NT2/D1 (cell line): ENCODE data around the gene PITPNM3.
A peak's percentile ranks its signal among the peaks of the same experiment; 100 is the strongest.

Experiments
- DNase-seq: peaks from one replicate; pipeline ENCODE4 v3.0.0-alpha.2; 2011; ENCODE audit warnings: low read depth, low spot score
- H3K27me3 ChIP-seq: 2 replicates; pipeline ENCODE4 v1.6.0; 2011; ENCODE audit warnings: mild to moderate bottlenecking; ENCODE audit not compliant: insufficient read length, insufficient read depth
- H3K36me3 ChIP-seq: 2 replicates; pipeline ENCODE4 v1.6.1; 2011; ENCODE audit warnings: mild to moderate bottlenecking, low read length, mixed read lengths; ENCODE audit not compliant: insufficient read depth, insufficient read length
- H3K4me1 ChIP-seq: 2 replicates; pipeline ENCODE4 v1.5.1; 2011; ENCODE audit not compliant: insufficient read depth, insufficient read length
- H3K4me3 ChIP-seq: 2 replicates; pipeline ENCODE4 v1.5.1; 2011; ENCODE audit warnings: low read depth; ENCODE audit not compliant: insufficient read length
- H3K9ac ChIP-seq: 2 replicates; pipeline ENCODE4 v1.6.0; 2011; ENCODE audit warnings: low read depth; ENCODE audit not compliant: insufficient read length
- H3K9me3 ChIP-seq: 2 replicates; pipeline ENCODE4 v1.5.1; 2011; ENCODE audit warnings: mild to moderate bottlenecking, low read length; ENCODE audit not compliant: insufficient read depth
- SUZ12 ChIP-seq: IDR thresholded peaks from 2 replicates; pipeline ENCODE4 v1.6.1; 2011; ENCODE audit not compliant: insufficient read length, insufficient read depth; ENCODE audit errors: extremely low read depth
- YY1 ChIP-seq: IDR thresholded peaks from 2 replicates; pipeline ENCODE4 v1.6.1; 2011; ENCODE audit not compliant: insufficient read length, insufficient read depth
- ZNF274 ChIP-seq: IDR thresholded peaks from 2 replicates; pipeline ENCODE4 v1.6.1; 2011; ENCODE audit warnings: mild to moderate bottlenecking, low read depth, low read length

PITPNM3 gene

GRCh38 chr17:6458460-6458950, 97.8 kb downstream of the PITPNM3 start:
- H3K9ac ChIP-seq: no peak overlapping the region
- H3K9me3 ChIP-seq: no peaks in the 10 kb centered on the region
- no peak overlapping the region for H3K4me3 ChIP-seq
- H3K36me3 ChIP-seq: no peaks in the 10 kb centered on the region
- TF ChIP-seq ZNF274: no peak
- no peak for TF ChIP-seq YY1
- no peak for TF ChIP-seq SUZ12
- peaks cover 29% of the 10 kb centered on the region for H3K4me1 ChIP-seq
- H3K27me3 ChIP-seq: no peaks in the 10 kb centered on the region
- DNase-seq: no peak

- DNase-seq: no peak
- Histone ChIP-seq H3K36me3 (no peaks in the 10 kb centered on the region), H3K9ac (no peak overlapping the region), H3K27me3 (no peaks in the 10 kb centered on the region), H3K4me1 (peaks cover 28% of the 10 kb centered on the region), H3K4me3 (no peak overlapping the region), H3K9me3 (no peaks in the 10 kb centered on the region)
- TF ChIP-seq SUZ12: no peak
- TF ChIP-seq YY1: no peak
- no peak for TF ChIP-seq ZNF274
Measured at GRCh38 chr17:6457688-6458459, 98.5 kb downstream of the PITPNM3 start.

GRCh38 chr17:6456914-6457687, 99.3 kb downstream of the PITPNM3 start:
- Histone ChIP-seq H3K9ac (no peak overlapping the region), H3K4me3 (no peak overlapping the region), H3K9me3 (no peaks in the 10 kb centered on the region), H3K36me3 (no peaks in the 10 kb centered on the region), H3K27me3 (no peaks in the 10 kb centered on the region), H3K4me1 (peaks cover 32% of the 10 kb centered on the region)
- no peak for TF ChIP-seq SUZ12
- no peak for TF ChIP-seq YY1
- no peak for TF ChIP-seq ZNF274
- no peak for DNase-seq

- H3K4me1 ChIP-seq: peaks cover 29% of the 10 kb centered on the region
- no peak overlapping the region for H3K9ac ChIP-seq
- DNase-seq: no peak
- H3K36me3 ChIP-seq: no peaks in the 10 kb centered on the region
- H3K9me3 ChIP-seq: no peaks in the 10 kb centered on the region
- TF ChIP-seq YY1: no peak
- no peak for TF ChIP-seq SUZ12
- no peaks in the 10 kb centered on the region for H3K27me3 ChIP-seq
- no peak overlapping the region for H3K4me3 ChIP-seq
Measured at GRCh38 chr17:6456321-6456720, 100.0 kb downstream of the PITPNM3 start.

GRCh38 chr17:6455321-6455705, 101.0 kb downstream of the PITPNM3 start:
- no peak overlapping the region for H3K4me3 ChIP-seq
- H3K36me3 ChIP-seq: no peaks in the 10 kb centered on the region
- H3K9me3 ChIP-seq: no peaks in the 10 kb centered on the region
- H3K9ac ChIP-seq: peak overlapping the region; percentile 42
- no peaks in the 10 kb centered on the region for H3K27me3 ChIP-seq
- TF ChIP-seq SUZ12 (no peak), YY1 (no peak), ZNF274 (no peak)
- no peak for DNase-seq
- peaks cover 23% of the 10 kb centered on the region for H3K4me1 ChIP-seq

- Histone ChIP-seq H3K27me3 (no peaks in the 10 kb centered on the region), H3K9me3 (no peaks in the 10 kb centered on the region), H3K4me3 (no peak overlapping the region), H3K9ac (peak overlapping the region; percentile 42), H3K4me1 (peaks cover 27% of the 10 kb centered on the region), H3K36me3 (peaks cover 5% of the 10 kb centered on the region)
- no peak for DNase-seq
- TF ChIP-seq ZNF274 (no peak), SUZ12 (no peak), YY1 (no peak)
Measured at GRCh38 chr17:6454495-6455320, 101.6 kb downstream of the PITPNM3 start.
